ENCODE measurements around the gene DPH6.
A peak's percentile ranks its signal among the peaks of the same experiment; 100 is the strongest.

The DPH6 gene

GRCh38 chr15:35540021-35540420 lies 5.9 kb downstream of the DPH6 start:
- no peak for DNase-seq

- no peak for DNase-seq
Observed at GRCh38 chr15:35535365-35535916, 10.5 kb downstream of the DPH6 start.

GRCh38 chr15:35533130-35534110 lies 12.5 kb downstream of the DPH6 start:
- DNase-seq = no peak

- no peak for DNase-seq
Observed at GRCh38 chr15:35530698-35531097, 15.3 kb downstream of the DPH6 start.

- DNase-seq = no peak
Observed at GRCh38 chr15:35529784-35530183, 16.2 kb downstream of the DPH6 start.

- no peak for DNase-seq
Observed at GRCh38 chr15:35522061-35522460, 23.9 kb downstream of the DPH6 start.

- peak; percentile 38 for DNase-seq
Observed at GRCh38 chr15:35519541-35520149, 26.3 kb downstream of the DPH6 start.

GRCh38 chr15:35519052-35519451 lies 26.9 kb downstream of the DPH6 start:
- DNase-seq = no peak

GRCh38 chr15:35514759-35515158 lies 31.2 kb downstream of the DPH6 start:
- no peak for DNase-seq

GRCh38 chr15:35507932-35508638 lies 37.9 kb downstream of the DPH6 start:
- no peak for DNase-seq

- DNase-seq = no peak
Observed at GRCh38 chr15:35506272-35506870, 39.6 kb downstream of the DPH6 start.

GRCh38 chr15:35505809-35506208 lies 40.2 kb downstream of the DPH6 start:
- DNase-seq = no peak

GRCh38 chr15:35505141-35505540 lies 40.8 kb downstream of the DPH6 start:
- no peak for DNase-seq

GRCh38 chr15:35499723-35500122 lies 46.2 kb downstream of the DPH6 start:
- DNase-seq = no peak

- no peak for DNase-seq
Observed at GRCh38 chr15:35496585-35496984, 49.4 kb downstream of the DPH6 start.

GRCh38 chr15:35495080-35495479 lies 50.9 kb downstream of the DPH6 start:
- DNase-seq = no peak

GRCh38 chr15:35491999-35492398 lies 54.0 kb downstream of the DPH6 start:
- DNase-seq = no peak

GRCh38 chr15:35491173-35491572 lies 54.8 kb downstream of the DPH6 start:
- no peak for DNase-seq

- DNase-seq = no peak
Observed at GRCh38 chr15:35490511-35490910, 55.5 kb downstream of the DPH6 start.

GRCh38 chr15:35487417-35487816 lies 58.5 kb downstream of the DPH6 start:
- DNase-seq = no peak

- DNase-seq = no peak
Observed at GRCh38 chr15:35486296-35486695, 59.7 kb downstream of the DPH6 start.

- no peak for DNase-seq
Observed at GRCh38 chr15:35485411-35485810, 60.6 kb downstream of the DPH6 start.

Measured in activated CD4-positive, alpha-beta T cell treated with anti-CD3 and anti-CD28 coated beads, Interleukin-2, Interleukin-6, amounts not matched to agents 100 ng/mL and 50 ng/mL, durations not matched to agents 16 hours and 8 hours (primary cell).